ENCODE measurements around the gene ARL5B. TPM values are rescaled to one million over a fixed set of nuclear protein-coding genes. Genes with fewer than 3 reads are reported as not detected.

ARL5B gene
- total and polyA plus RNA-seq, 2 of the 8 experiments (the other 6 are each of a cell fraction or from before 2014, with no cell fraction given): 8.4 to 52.1 TPM

DNA sequence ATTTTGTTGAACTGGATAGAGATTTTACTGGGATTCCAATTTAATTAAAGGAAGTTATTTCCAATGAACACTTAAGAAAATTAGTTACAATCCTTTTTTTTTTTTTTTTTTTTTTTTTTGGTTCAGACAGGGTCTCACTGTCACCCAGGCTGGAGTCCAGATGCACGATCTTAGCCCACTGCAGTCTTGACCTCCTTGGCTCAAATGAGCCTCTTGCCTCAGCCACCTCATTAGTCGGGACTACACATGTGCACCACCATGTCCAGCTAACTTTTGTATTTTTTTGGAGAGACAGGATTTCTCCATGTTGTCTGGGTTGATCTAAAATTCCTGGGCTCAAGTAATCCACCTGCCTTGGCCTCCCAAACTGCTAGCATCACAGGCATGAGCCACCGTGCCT is 2.5 kb upstream of the ARL5B start:
- Histone ChIP-seq H3K14ac (ENCODE audit: insufficient read length) (no peak overlapping the region), H4K91ac (replicated peaks; ENCODE audit: insufficient read length, low read length) (no peak overlapping the region), H4K5ac (ENCODE audit: insufficient read length, low read depth, low read length) (no peak overlapping the region), H3K4me1 (replicated peaks in 1 of 4; ENCODE audit: control insufficient read depth in 3 of 4, insufficient read depth in 4 of 4, low read length in 3 of 4) (peaks cover 0 to 12% (median 1%) of the 10 kb centered on the region in 4 experiments; a peak in 4 of 7 replicates), H3K4ac (replicated peaks; ENCODE audit: insufficient read length, low read depth, low read length) (no peak overlapping the region), H4K20me1 (replicated peaks in 1 of 2; ENCODE audit: control insufficient read depth in 1 of 2, insufficient read depth in 2 of 2, low read length in 2 of 2) (peaks cover 2 to 7% of the 10 kb centered on the region in 2 experiments), H2BK12ac (ENCODE audit: low read depth, low read length) (no peak overlapping the region), H2AFZ (ENCODE audit: low read length) (no peak overlapping the region), H3K36me3 (ENCODE audit: control insufficient read depth in 2 of 4, insufficient read depth in 4 of 4, low read length in 3 of 4) (no peaks in the 10 kb centered on the region), H2BK15ac (ENCODE audit: low read length) (no peak overlapping the region), H3K9ac (replicated peaks in 1 of 4; ENCODE audit: extremely low read depth in 1 of 4, low read depth in 3 of 4, low read length in 3 of 4) (no peak overlapping the region), H4K8ac (ENCODE audit: extremely low read depth, insufficient read depth, low read length) (no peak overlapping the region), H3K79me2 (ENCODE audit: control insufficient read depth in 1 of 2, insufficient read depth in 2 of 2, low read length in 2 of 2) (peaks cover 16 to 23% of the 10 kb centered on the region in 2 experiments), H3K56ac (replicated peaks; ENCODE audit: insufficient read length, low read depth, low read length) (no peak overlapping the region), H3K79me1 (ENCODE audit: low read depth, low read length) (no peaks in the 10 kb centered on the region), H2BK20ac (ENCODE audit: low read length) (no peak overlapping the region), H2AK5ac (ENCODE audit: low read depth, low read length) (no peak overlapping the region), H2BK120ac (replicated peaks; ENCODE audit: low read depth, low read length) (no peak overlapping the region), H3K4me2 (ENCODE audit: insufficient read depth in 1 of 2, low read depth in 2 of 2, low read length in 2 of 2) (no peak overlapping the region), H3K23ac (ENCODE audit: insufficient read length) (no peak overlapping the region), H2BK5ac (ENCODE audit: low read depth, low read length) (no peak overlapping the region), H3K27me3 (replicated peaks in 1 of 4; ENCODE audit: control insufficient read depth in 3 of 4, extremely low read depth in 1 of 4, insufficient read depth in 3 of 4, low read length in 3 of 4) (no peaks in the 10 kb centered on the region), H3K23me2 (ENCODE audit: low read depth, low read length) (peaks cover 10% of the 10 kb centered on the region), H3K18ac (ENCODE audit: extremely low read depth, low read length) (no peak overlapping the region), H3K9me3 (ENCODE audit: insufficient read depth in 2 of 2, low read depth in 1 of 2, low read length in 1 of 2) (no peaks in the 10 kb centered on the region), H3K4me3 (ENCODE audit: extremely low read depth in 1 of 4, insufficient read depth in 2 of 4, low read depth in 3 of 4, low read length in 4 of 4) (no peak overlapping the region), H3K27ac (ENCODE audit: low read depth, low read length) (no peak overlapping the region)
- FAIRE-seq: no peak
- ChIA-PET POLR2A (ENCODE audit: partially characterized antibody) (no interaction called here), CTCF (ENCODE audit: partially characterized antibody) (no interaction called here)
- TF ChIP-seq TCF12 (IDR thresholded peaks at IDR 0.05; ENCODE audit: low read depth, low read length) (no peak), EZH2 (IDR thresholded peaks at IDR 0.05; ENCODE audit: low read depth, low read length, severe bottlenecking) (no peak), CEBPB (IDR thresholded peaks at IDR 0.05; ENCODE audit: low read depth, low read length) (no peak), ZNF274 (IDR thresholded peaks at IDR 0.05; ENCODE audit: borderline replicate concordance, extremely low read depth, low read length) (no peak), GTF2F1 (IDR thresholded peaks at IDR 0.05; ENCODE audit: borderline replicate concordance, low read depth, low read length) (no peak), ASH2L (IDR thresholded peaks at IDR 0.05; ENCODE audit: low read length) (no peak), NANOG (IDR thresholded peaks at IDR 0.05; ENCODE audit: insufficient read depth, low read depth, low read length, poor library complexity, severe bottlenecking) (no peak), SP2 (IDR thresholded peaks at IDR 0.05; ENCODE audit: low read length) (no peak), POU5F1 (IDR thresholded peaks at IDR 0.05; ENCODE audit: low read depth, low read length) (no peak), TEAD4 (IDR thresholded peaks at IDR 0.05; ENCODE audit: low read depth, low read length) (no peak)
- 96% methylated on average over 3 of the region's 3 CpGs; no CpG with 5 or more reads in 1 of the 2 experiments for WGBS, 2 experiments (ENCODE audit: extremely low coverage in 1 of 2, insufficient coverage in 1 of 2, insufficient read length in 1 of 2, insufficient replicate concordance in 2 of 2, low coverage in 1 of 2, low lambda C conversion rate in 2 of 2, missing lambda C conversion rate in 1 of 2)
- no peak for DNase-seq (ENCODE audit: low read depth in 1 of 2, low spot score in 2 of 2)

Data from H1 (cell line).